ENCODE measurements around the gene C2CD4C. TPM values are rescaled to one million over a fixed set of nuclear protein-coding genes. Genes with fewer than 3 reads are reported as not detected.

C2CD4C gene
- total and polyA plus RNA-seq, 10 donors, result 0.23 to 2.1 (median 0.77) TPM; not detected in 1

Small RNA genes within 50 kb of the gene (small RNA-seq; reads per million reads assigned to genes)
- gene RNA5SP462, result 0 to 0.06 (median 0) reads per million in 4 donors

Other genes with a start within 250 kb of the C2CD4C start
- gene PLPP2, start 117.7 kb downstream of the C2CD4C start, total RNA-seq, result 10 to 100 TPM in 1 of 7 donors, 1 to 10 TPM in 6; 1.8 to 27.7 (median 4.7) TPM
- gene PLPP2, start 117.7 kb downstream of the C2CD4C start, polyA plus RNA-seq, result 1 to 10 TPM; 1.2 to 6.2 (median 2.3) TPM
- 10 to 100 TPM; 26.8 to 66.5 (median 30.1) TPM for gene MIER2, start 64.4 kb downstream of the C2CD4C start, total RNA-seq
- gene MIER2, start 64.4 kb downstream of the C2CD4C start, polyA plus RNA-seq, result 10 to 100 TPM; 19.2 to 47.2 (median 31.3) TPM
- 10 to 100 TPM; 25.5 to 90.1 (median 43.2) TPM for gene SHC2, start 51.9 kb upstream of the C2CD4C start, total RNA-seq
- gene SHC2, start 51.9 kb upstream of the C2CD4C start, polyA plus RNA-seq, result 100 to 1,000 TPM in 1 of 3 donors, 10 to 100 TPM in 2; 19.6 to 123 (median 78.5) TPM
- gene MADCAM1, start 87.3 kb upstream of the C2CD4C start, total RNA-seq, result 10 to 100 TPM in 3 of 7 donors, 1 to 10 TPM in 4; 5.1 to 33.6 (median 5.9) TPM
- gene MADCAM1, start 87.3 kb upstream of the C2CD4C start, polyA plus RNA-seq, result 10 to 100 TPM in 1 of 3 donors, 1 to 10 TPM in 2; 3.0 to 23.9 (median 3.4) TPM
- 10 to 100 TPM; 16.1 to 23.7 (median 19.5) TPM for gene TPGS1, start 98.3 kb upstream of the C2CD4C start, total RNA-seq
- 10 to 100 TPM in 2 of 3 donors, 1 to 10 TPM in 1; 9.8 to 24.4 (median 19.4) TPM for gene TPGS1, start 98.3 kb upstream of the C2CD4C start, polyA plus RNA-seq
- gene CDC34, start 122.6 kb upstream of the C2CD4C start, total RNA-seq, result 10 to 100 TPM; 36.5 to 52.4 (median 48.3) TPM
- 10 to 100 TPM; 35.9 to 83.9 (median 68.7) TPM for gene CDC34, start 122.6 kb upstream of the C2CD4C start, polyA plus RNA-seq
- 10 to 100 TPM in 4 of 7 donors, 1 to 10 TPM in 3; 3.9 to 19.5 (median 13.5) TPM for gene GZMM, start 134.9 kb upstream of the C2CD4C start, total RNA-seq
- 10 to 100 TPM in 2 of 3 donors, 1 to 10 TPM in 1; 9.4 to 19.1 (median 16.3) TPM for gene GZMM, start 134.9 kb upstream of the C2CD4C start, polyA plus RNA-seq
- 100 to 1,000 TPM; 180 to 307 (median 274) TPM for gene BSG, start 163.4 kb upstream of the C2CD4C start, total RNA-seq
- gene BSG, start 163.4 kb upstream of the C2CD4C start, polyA plus RNA-seq, result 100 to 1,000 TPM in 2 of 3 donors, 10 to 100 TPM in 1; 95.3 to 141 (median 139) TPM
- 1 to 10 TPM in 1 of 7 donors, under 1 TPM in 4, not detected in 2; 0.19 to 1.1 (median 0.54) TPM for gene HCN2, start 180.7 kb upstream of the C2CD4C start, total RNA-seq
- gene HCN2, start 180.7 kb upstream of the C2CD4C start, polyA plus RNA-seq, result under 1 TPM; 0.09 to 0.19 (median 0.11) TPM
- 10 to 100 TPM; 28.6 to 55.6 (median 49.7) TPM for gene POLRMT, start 224.4 kb upstream of the C2CD4C start, total RNA-seq
- gene POLRMT, start 224.4 kb upstream of the C2CD4C start, polyA plus RNA-seq, result 100 to 1,000 TPM in 2 of 3 donors, 10 to 100 TPM in 1; 67.8 to 105 (median 102) TPM
- under 1 TPM in 2 of 7 donors, not detected in 5; 0.27 to 0.61 TPM for gene FGF22, start 230.7 kb upstream of the C2CD4C start, total RNA-seq
- gene FGF22, start 230.7 kb upstream of the C2CD4C start, polyA plus RNA-seq, result under 1 TPM in 2 of 3 donors, not detected in 1; 0.10 to 0.20 TPM